Measurements from ENCODE around the gene C14orf132.

The C14orf132 gene

GRCh38 chr14:96102081-96102856 is 63.1 kb downstream of the C14orf132 start:
- DNase-seq: no peak

- DNase-seq: no peak
These were observed 63.9 kb downstream of the C14orf132 start for GRCh38 chr14:96103075-96103474.

GRCh38 chr14:96103560-96104460 is 64.6 kb downstream of the C14orf132 start:
- no peak for DNase-seq

DNA sequence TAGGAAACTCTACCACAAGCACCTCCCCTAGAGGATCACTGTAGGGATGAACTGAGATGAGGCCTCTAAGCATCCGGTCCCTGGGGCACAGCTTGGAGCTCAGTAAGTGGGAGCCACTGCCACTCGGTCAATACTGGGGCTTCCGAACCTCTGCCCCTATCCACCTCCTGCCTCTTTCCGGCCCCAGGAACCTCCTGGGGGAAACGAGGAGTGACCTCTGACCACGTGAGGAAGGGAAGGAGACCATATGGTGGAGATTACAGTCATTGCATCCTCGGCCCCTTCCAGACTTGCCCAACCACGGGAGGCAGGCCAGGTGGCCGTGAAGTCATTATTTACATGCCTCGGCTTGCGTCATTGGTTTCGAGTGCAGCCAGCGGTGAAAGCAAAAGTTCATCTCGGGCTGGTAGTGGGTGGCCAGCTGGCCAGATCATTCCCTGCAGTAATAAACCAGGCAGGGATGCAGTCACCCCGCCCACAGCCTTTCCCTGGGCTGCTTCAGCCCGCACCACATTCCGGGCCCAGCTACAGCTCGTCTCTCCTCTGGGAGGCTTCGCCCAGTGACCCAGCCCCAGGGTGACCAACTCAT is 65.4 kb downstream of the C14orf132 start:
- DNase-seq: no peak

DNA sequence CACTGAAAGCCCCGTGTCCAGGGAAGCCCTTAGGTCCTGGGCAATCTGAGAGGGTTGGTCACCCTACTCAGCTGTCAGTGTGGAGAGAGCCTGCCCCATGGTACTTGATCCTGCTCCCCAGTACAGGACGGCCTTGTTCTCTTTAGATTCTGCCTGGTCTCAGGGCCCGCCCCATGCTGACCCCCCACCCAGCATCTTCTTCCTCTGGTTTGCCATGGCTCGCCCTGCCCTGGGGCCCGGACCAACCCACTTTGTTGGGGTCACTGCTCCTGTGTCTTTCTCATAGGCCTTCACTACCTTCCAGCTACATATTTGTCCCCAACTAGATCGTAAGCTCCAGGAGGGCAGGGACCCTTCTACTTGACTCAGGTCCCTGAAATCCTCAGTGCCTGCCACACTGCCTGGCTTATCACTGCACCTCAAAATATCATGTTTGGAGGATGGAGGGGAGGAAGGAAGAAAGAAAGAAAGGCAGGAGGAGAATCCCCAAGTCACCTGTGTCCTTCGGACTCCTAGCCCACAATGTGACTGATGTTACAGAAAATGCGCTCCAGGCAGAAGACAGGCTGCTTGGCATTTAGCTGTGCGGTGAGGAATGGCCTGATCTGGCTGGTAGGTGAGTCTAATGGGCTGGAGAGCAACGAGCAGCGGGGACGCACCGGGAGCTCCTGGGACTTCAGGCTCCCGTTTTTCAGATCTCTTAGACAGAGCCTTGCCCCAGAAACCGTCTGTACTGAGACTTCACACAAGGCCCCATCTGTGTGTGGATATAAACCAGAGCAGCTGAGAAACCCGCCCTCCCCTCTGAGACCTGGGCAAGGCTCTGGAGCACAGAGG is 66.1 kb downstream of the C14orf132 start:
- DNase-seq: no peak

DNA sequence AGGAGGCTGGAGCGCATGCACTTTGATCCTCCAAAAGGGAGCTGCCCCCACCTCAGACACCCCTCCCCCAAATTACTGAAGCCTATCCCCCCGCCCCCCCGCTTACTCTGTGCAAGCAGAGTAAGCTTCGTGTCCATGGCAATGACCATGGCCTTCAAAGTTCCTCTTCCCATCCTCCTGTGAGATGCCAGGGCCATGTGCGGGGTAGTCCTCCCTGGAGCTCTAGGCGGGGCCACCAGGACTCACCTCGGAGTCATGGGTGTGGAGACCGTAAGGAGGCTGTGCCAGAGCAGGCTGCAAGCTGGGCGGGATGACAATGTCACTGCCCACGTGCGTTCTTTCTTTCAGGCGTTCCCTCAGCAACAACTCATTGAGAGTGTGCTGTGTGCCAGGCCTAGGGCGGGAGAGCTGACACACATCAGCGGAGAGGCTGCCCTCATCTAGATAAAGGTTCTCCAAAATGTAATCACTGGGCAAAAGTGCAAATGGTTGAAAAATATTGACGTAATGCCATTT is 66.8 kb downstream of the C14orf132 start:
- no peak for DNase-seq

GRCh38 chr14:96106891-96107290 is 67.7 kb downstream of the C14orf132 start:
- no peak for DNase-seq

DNA sequence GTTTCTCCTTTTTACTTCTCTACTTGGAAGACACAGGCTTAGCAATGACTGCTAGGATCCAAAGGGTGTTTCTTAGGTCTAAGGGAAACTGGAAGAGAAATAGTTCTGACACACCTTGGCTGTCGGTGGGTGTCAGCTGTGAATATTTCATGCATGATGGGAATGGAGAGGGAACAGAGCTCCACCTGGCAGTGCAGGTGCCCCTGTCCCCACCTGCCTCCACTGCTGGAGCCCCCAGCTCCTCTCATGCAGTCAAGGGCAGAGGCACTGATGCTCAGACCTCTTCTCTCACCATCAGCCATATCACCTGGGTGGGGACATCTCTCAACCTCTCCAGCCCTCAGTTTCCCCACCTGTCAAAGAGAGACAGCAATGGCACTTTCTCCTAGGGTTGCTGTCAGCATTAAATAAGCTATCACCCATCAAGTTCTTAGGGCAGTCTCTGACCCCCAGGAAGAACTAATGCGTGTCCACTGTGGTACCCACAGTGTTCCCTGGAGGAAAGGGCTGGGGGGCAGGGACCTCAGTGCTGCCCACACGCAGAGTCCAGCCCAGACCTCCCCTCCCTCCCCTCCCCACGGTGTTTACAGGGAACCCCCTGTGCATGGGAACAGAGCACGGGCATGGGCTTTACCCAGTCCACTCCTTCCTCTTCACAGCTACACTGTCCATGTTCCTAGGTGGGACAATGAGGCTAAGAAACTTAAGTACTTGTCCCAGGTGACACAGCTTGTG is 69.1 kb downstream of the C14orf132 start:
- no peak for DNase-seq

GRCh38 chr14:96108911-96109310 is 69.7 kb downstream of the C14orf132 start:
- no peak for DNase-seq

- no peak for DNase-seq
These were observed 70.6 kb downstream of the C14orf132 start for GRCh38 chr14:96109596-96110355.

- DNase-seq: no peak
These were observed 72.9 kb downstream of the C14orf132 start for GRCh38 chr14:96112032-96112431.

DNA sequence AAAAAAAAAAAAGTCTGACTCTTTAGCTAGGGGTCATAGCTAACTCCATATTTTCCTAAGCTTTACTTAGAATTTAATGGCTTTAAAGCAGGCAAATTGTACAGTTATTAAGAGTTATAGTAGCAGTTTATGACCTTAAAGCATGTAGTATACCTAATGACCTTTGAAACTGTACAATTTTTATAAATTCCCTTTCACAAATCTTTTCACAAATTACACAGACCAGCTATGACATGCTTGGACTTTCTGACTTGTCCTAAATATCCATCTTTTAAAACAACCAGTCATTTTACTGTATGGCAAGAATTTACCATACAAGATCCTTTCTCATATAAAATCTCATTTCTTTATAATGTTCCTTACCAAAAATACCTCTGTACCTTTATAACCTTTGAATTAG is 74.8 kb downstream of the C14orf132 start:
- no peak for DNase-seq

DNA sequence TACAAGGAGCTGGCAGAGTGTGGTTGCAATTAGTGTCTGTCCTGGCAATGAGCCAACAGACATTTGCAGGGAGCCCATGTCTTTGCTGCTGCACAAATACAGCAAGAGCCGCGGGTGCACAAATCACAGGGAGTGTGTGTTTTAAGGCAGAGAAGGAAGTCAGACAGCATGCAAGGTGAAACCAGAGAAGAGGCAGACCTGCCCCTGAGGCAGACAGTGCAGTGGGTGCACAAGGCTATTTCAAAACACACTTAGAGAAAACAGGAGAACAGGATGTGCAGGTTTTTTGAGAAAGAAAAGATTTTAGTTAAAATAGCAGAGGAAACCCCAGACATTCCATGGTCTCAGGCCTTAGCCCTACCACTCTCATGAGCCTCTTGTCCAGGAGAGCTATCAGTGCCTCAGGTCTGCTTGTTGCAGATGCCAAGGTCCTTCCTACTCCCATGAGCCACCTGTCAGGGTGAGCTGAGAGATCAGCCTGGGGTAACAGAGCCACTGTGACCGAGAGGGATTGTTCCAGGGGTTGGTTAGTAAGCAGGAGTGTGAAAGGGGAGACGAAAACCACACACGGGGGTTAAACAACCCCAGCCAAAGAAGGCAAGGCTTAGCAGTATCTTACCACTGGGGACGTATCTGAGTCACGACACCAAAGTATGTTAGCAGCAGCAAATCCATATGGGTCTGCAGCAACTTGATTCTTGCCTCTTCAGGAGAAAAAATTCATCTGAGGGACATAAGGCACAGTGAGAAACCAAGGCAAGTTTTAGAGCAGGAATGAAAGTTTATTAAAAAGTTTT is 78.1 kb downstream of the C14orf132 start:
- no peak for DNase-seq

- no peak for DNase-seq
These were observed 78.8 kb downstream of the C14orf132 start for GRCh38 chr14:96117960-96118359.

DNA sequence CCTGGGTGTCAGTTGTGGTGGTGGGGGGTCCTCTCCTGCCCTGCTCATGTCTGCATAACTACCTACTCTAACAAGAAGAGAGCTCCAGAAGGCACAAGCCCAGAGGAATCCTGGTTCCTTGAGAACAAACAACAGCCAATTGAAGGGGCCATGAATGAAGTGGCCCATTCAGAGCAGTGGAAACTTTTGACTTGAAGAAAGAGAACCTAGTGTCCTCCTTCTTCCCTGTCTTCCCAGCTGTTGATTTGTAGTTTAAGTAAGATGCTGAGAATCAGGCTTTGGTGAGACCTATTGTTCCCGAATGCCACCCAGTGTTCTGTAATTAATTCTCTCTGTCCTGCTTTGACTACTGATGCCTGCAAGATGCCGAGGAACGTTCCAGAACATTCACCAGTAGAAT is 79.2 kb downstream of the C14orf132 start:
- DNase-seq: no peak

DNA sequence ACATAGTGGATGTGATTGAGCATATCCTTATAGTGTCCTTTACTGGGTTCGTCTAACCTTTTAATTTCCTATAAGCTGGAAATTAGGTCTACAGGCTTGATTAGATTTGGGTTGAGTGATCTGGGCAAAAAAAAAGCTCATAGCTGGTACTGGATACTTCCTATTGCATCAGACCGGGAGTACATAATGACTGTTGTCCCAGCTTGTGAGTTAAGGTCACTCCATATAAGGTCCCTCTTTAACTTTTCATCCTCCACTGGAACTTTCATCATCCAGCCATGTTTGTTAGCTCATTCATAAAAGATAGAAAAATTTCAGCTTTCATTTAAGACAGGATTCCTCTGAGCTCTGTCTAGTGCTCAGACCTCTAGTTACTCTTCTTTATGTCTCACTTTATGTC is 80.8 kb downstream of the C14orf132 start:
- DNase-seq: no peak

DNA sequence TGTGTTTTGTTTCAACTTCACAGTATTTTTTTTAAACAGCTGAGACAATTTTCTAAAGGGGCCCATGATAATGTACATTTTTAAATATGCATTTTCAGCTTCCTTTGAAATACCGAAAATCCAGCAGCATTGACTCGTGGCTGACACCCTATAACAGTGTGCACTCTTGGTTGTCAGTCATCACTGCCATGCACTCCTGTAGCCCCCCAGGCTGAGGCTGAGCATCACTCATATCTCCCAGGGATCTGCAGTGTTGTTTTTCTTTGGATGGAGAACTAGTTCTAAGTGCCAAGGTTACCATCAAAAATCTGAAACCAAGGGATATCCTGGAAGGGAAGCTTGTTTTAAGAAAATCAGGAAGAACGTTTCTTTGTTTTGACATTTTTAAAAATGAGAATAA is 81.2 kb downstream of the C14orf132 start:
- DNase-seq: no peak

- DNase-seq: no peak
These were observed 81.8 kb downstream of the C14orf132 start for GRCh38 chr14:96120941-96121340.

- DNase-seq: no peak
These were observed 82.7 kb downstream of the C14orf132 start for GRCh38 chr14:96121660-96122395.
